Measurements from ENCODE around the gene XPR1.
A peak's percentile ranks its signal among the peaks of the same experiment; 100 is the strongest.
"Not testable (repeated sequence)": the region's sequence is repeated elsewhere in the genome, so short reads cannot be mapped to it uniquely, and the experiment has no call there.

Gene XPR1

GRCh38 chr1:180849031-180849775, 217.4 kb downstream of the XPR1 start:
- no peak for DNase-seq

DNA sequence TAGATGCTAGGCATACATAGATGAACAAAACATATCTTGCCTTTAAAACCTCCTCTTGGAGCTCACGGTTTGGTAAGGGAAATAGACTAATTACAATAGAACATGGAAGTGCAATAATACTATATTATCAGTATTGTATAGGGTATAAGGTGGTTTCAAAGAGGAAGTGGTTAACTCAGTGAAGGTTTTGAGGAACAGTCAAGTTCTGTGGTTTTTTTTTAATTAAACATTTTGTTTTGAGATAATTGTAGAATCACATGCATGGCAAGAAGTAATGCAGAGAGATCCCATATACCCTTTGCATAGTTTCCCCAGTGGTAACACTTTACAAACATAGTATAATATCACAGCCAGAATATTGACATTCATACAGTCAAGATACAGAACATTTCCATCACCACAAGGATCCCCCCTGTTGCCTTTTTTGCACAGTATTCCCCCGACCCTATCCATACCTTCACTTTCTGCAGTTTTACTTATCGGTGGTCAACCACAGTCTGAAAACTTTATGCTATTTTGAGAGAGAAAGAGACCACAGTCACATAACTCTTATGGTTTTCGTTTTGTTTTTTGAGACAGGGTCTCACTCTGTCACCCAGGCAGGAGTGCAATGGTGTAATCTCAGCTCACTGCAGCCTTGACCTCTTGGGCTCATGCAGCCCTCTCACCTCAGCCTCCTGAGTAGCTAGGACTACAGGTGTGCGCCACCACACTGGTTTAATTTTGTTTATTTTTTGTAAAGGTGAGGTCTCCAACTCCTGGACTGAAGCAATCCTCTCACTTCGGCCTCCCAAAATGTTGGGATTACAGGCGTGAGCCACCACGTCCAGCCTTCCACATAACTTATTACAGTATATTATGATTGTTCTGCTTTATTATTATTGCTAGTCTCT, 220.4 kb downstream of the XPR1 start:
- no peak for DNase-seq

DNA sequence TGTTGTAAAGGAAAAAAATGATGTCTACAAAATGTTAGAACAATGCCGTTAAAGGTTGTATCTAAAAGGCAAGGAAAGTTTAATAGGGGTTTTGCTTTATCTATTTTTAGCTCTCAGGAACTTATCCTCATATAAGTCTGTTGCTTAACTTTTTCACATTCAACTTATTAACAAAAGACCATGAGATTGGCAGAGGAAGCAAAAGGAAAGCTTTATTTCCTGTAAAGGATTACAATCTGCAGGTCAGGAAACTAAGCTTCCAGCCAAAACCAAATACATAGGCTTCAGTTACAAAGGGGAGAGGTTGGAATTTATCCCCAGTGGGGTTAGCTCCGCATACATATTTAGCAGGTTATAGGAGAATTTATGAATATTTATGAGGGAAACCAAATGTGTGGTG, 222.2 kb downstream of the XPR1 start:
- DNase-seq: no peak

GRCh38 chr1:180854456-180854855, 222.6 kb downstream of the XPR1 start:
- DNase-seq: no peak

DNA sequence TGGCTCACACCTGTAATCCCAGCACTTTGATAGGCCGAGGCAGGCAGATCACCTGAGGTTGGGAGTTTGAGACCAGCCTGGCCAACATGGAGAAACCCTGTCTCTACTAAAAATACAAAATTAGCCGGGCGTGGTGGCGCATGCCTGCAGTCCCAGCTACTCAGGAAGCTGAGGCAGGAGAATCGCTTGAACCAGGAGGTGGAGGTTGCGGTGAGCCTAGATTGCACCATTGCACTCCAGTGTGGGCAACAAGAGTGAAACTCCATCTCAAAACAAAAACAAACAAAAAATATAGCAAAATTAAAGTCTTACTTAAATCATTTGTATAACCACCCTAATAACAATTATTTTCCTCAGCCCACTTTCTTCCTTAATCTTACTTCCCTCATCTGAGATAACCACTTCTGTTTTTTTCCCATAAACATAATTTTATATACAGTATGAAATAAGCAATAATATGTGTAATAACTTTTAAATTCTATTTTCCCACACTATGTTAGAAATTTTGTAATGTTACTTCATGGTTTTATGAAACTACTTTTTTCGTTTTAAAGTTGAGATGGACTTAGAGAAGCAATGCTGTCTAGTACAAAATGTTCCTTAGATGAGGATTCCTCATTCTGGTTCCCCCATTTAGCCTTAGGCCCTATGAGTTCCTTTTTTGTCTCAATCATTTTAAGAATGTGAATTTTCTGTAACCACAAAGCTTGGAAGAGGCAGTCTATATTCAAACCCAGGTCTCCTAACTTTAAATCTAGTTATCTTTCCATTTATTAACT, 226.3 kb downstream of the XPR1 start:
- DNase-seq: not testable (repeated sequence)

DNA sequence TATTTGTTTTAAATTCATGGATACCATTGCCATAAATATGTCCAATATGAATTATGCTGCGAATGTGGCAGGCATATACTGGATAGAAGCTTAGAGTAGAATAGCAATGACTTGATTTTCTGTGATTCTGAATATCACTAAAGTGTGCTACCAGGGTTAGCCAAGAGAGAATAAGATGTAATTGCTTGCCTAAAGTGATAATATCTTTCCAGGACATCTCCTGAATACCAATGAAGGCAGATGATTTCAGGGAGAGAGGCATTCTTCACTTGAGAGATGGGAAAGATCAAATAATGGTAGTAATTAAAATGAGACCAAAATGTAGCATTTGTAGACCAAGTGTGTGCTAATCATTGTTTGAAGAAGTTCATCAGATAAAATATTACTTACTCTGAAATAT, 227.5 kb downstream of the XPR1 start:
- no peak for DNase-seq

- no peak for DNase-seq
These were observed 228.7 kb downstream of the XPR1 start for GRCh38 chr1:180860535-180860934.

DNA sequence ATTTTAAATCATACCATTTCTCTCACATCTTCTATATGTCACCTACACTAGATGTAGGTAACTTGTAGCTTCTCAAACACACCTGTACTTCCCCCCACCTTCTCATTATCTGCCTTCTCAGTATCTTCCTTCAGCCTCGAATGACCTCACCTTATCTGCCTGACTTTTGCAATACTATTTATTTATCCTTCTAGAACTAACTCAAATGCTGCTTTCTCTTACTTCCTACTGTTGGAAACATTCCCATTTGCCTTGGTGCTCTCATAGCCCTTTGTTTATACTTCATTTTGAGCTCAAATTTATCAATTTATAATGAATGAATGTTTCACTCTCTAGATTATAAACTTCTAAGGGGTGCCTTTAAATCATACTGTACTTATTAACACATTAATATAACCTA, 230.5 kb downstream of the XPR1 start:
- DNase-seq: no peak

DNA sequence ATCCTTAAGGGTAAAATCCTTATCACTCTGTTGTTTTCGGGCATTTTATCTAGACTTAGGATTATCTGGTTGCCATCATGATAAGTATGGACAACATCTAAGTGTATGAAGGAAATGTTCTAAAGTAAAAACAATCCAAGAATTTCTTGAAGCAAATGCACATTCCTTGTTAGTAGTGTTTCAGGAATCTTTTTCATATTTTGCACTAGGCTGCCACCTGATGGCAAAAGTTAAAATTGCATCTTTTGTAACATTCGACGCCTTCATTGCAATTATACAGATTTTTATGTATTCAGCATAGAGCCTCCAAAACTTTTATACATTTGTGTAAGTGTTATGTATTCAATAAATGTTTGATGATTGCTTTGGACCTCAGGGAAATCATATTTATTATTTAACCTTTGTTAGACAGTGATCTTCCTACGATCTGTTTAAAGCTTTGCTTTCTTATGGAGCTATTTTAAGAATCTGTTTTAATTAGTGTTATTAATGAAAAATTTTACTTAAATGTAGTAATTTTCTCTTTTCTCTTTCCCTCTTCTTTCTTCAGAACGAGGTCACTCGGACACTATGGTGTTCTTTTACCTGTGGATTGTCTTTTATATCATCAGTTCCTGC, 231.4 kb downstream of the XPR1 start:
- peak; percentile 23 for DNase-seq

DNA sequence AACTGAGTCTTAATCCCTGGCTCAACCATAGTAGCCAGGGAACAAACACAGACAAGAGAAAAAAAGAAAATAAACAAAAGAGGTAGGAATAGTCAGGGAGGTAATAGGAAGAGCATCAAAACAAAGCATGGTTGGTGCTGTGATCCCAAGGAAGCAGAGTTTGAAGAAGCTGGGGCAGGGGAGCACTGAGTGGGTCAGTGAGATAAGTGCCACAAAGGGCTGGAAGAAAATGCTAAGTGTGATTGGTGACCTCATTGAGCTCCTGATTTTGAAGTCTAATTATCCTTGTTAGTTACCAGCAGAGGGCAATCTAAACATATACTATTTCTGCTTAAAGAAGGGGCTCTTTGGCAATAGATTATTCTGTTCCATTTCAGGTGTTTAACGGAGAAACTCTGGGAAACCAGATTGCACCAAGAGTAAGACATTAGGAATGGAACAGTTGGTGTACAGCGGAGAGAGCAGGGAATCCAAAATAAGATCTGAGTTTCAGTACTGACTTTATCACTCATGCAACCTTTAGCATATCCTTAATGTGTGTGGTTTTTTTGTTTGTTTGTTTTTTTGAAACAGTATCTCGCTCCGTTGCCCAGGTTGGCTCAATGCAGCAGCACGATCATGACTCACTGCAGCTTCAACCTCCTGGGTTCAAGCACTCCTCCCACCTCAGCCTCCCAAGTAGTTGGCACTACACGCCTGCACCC, 250.1 kb downstream of the XPR1 start:
- no peak for DNase-seq

DNA sequence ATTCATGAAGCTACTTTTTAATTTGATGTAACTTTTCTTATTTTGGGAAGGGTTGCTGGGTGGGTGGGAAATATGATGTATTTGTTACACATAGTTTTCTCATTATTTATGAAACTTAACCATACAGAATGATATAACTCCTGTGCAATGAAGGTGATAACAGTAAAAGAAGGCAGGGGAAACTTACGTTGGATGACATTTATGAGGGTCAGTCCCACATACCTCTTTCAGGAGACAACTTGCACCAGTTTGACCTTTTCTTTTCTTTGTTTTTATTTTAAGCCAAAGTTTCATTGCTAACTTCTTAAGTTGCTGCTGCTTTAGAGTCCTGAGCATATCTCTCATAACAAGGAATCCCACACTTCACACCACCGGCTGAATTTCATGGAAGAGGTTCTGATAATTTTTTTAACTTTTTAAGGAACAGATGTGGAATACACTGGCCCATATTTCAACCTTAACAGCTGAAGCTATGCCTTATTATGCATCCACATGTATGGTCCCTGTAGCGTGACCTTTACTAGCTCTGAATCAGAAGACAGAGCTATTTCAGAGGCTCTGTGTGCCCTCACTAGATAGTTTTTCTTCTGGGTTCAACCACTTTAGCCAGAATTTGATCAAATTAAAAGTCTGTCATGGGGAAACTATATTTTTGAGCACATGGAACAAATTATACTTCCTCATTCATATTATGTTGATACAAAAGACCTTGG, 252.9 kb downstream of the XPR1 start:
- no peak for DNase-seq

- no peak for DNase-seq
These were observed 254.5 kb downstream of the XPR1 start for GRCh38 chr1:180886338-180886737.

GRCh38 chr1:180887841-180888240, 256.0 kb downstream of the XPR1 start:
- DNase-seq: no peak

DNA sequence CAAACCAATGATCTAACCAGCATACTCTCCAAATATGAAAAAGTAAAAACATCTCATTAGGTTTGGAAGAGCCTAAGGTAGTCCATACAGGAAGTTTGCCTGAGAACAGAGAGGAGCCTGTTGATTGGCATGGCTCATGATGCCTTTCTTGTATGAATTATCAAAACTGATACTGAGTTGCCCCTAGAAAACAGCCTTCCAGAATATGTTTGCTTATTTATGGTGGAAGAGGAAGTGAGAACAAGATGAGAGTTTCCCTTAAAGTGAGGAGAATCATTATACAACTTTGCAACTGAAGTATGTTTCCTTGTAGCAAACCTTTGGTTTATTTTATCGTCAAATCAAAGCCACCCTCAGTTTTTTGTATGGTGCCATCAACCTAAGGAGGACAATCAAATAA, 257.0 kb downstream of the XPR1 start:
- DNase-seq: no peak

- no peak for DNase-seq
These were observed 257.5 kb downstream of the XPR1 start for GRCh38 chr1:180889325-180889724.

- no peak for DNase-seq
These were observed 260.4 kb downstream of the XPR1 start for GRCh38 chr1:180892272-180892671.

- no peak for DNase-seq
These were observed 260.9 kb downstream of the XPR1 start for GRCh38 chr1:180892675-180893074.

DNA sequence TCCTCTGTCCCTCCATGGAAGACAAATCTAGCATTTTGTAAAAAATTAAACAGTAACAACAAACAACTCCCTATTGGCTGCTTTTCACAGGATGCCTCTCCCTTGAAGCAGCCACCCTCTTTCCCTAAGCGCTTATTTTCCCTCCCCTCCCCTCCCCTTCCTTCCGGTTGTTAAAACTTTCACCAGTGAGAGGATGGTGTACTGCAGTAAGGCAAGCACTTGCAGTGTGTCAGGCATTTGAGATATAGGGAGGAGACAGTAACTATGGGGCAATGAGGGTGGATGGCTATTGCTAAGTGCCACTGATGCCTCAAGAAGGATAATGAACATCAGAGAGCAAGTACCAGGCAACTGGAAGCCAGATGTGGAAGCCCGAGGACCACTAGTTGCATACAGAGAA, 261.8 kb downstream of the XPR1 start:
- DNase-seq: no peak

DNA sequence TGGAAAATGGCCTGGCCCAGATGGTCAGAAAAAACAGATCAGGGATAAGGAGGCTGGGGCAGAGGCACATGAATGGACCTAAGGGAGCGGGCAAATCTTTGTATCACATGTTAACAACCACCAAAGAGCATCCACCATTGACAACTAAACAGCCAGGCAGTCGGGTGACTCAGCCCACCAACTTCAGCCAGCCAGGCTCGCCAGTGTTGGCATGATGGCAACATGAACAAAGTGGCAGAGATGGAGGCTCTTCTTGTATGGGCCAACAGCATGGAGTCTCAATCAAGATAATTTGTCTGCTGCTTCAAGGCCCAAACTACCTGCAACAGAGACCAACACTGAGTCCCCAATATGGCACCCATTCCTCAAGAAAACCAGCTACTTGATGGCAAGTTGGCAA, 264.3 kb downstream of the XPR1 start:
- DNase-seq: no peak

DNA sequence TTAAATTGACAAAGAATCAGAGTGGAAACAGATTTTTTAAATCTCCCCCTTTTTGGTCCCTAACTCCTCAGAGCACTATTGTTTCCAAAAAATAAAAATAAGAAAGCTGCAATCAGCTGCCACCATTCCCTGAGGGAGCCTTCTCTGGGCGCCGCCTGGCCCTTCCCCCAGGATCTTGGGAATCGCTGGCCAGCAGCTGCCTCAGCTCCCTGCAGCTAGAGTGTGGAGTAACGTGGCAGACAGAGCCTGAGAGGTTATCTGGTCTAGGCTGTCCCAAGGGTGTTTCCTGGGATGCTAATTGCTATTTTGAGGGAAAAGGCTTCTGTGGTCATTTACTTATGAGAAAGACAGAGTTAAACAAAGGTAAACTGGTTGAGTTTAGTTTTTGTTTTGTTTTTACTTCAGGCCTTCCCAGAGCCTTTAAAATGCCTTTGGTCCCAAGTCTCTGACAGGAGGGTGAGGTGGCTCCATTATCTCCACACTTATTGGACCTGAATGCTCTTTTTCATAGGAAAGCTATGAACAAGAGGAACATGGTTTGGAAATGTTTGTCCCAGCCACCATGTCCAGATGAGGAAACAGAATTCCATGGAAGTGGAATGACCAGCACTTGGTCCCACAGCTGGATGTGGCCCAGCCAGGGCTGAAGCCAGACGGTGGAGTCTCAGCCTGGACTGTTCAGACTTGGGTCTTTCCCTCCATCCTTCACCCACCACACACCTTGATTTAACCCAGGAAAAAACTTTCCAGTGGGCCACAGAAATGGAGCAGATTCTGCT, 266.8 kb downstream of the XPR1 start:
- no peak for DNase-seq

- no peak for DNase-seq
These were observed 267.4 kb downstream of the XPR1 start for GRCh38 chr1:180899262-180899661.
